Placental epithelial cell (primary cell): Measurements from ENCODE around the gene CACNA1C. TPM values are rescaled to one million over a fixed set of nuclear protein-coding genes. Genes with fewer than 3 reads are reported as not detected.

Experiments used
- total RNA-seq: library from RNA; depleted of rRNA; stranded (reverse); fragments of >200 nt; gene quantifications from 2 replicates; pipeline ENCODE4 v1.2.3, GENCODE V29; 2012

CACNA1C gene
- 2.2 and 3.1 TPM in 2 replicates for total RNA-seq

GRCh38 chr12:2052826-2053678 is at the start of gene CACNA1C:
Gene CACNA1C (plus strand): TSS chr12:2052987. CDS start chr12:2053563, 576 bp downstream.

GRCh38 chr12:2004113-2004929 is 48.5 kb upstream of the CACNA1C start, which contains the start of gene DCP1B:
Gene DCP1B (minus strand): TSS chr12:2004457. CDS start chr12:2004431, 26 bp downstream.

Other genes starting within 250 kb of the CACNA1C start
- gene LRTM2, start 232.4 kb upstream of the CACNA1C start, total RNA-seq: 0.11 TPM in 1 of 2 replicates, not detected in the other
- gene CACNA2D4, start 134.3 kb upstream of the CACNA1C start, total RNA-seq: 0.65 and 3.9 TPM in 2 replicates
- 15.3 and 15.7 TPM in 2 replicates for gene DCP1B, start 48.5 kb upstream of the CACNA1C start, total RNA-seq